Smooth muscle cell (in vitro differentiated cells): ENCODE data around the gene KCND2. TPM values are rescaled to one million over a fixed set of nuclear protein-coding genes. Genes with fewer than 3 reads are reported as not detected.

Experiments used
- DNase-seq: peaks from one replicate; lab custom pipeline; 2025; ENCODE audit not compliant: unreplicated experiment; lab: John Stamatoyannopoulos, UW
- H2AFZ ChIP-seq: fragments of 200-600 bp; sonication (generic); 2 replicates; pipeline ENCODE4 v1.6.0; 2016; ENCODE audit warnings: antibody characterized with exemption, low read depth, mild to moderate bottlenecking
- H3F3A ChIP-seq: fragments of 200-600 bp; sonication (generic); 2 replicates; pipeline ENCODE4 v1.6.0; 2017; ENCODE audit warnings: antibody characterized with exemption, low read depth
- H3K27ac ChIP-seq: fragments of 200-600 bp; sonication (generic); 2 replicates; pipeline ENCODE4 v1.5.1; 2016; ENCODE audit warnings: low read depth, mild to moderate bottlenecking
- H3K27me3 ChIP-seq: fragments of 200-600 bp; sonication (generic); 2 replicates; pipeline ENCODE4 v1.6.1; 2016; ENCODE audit warnings: low read depth, mild to moderate bottlenecking
- H3K36me3 ChIP-seq: fragments of 200-600 bp; sonication (generic); 2 replicates; pipeline ENCODE4 v1.5.1; 2016; ENCODE audit warnings: low read depth
- H3K4me1 ChIP-seq: fragments of 200-600 bp; sonication (generic); 2 replicates; pipeline ENCODE4 v1.5.1; 2016; ENCODE audit warnings: low read depth
- H3K4me2 ChIP-seq: fragments of 200-600 bp; sonication (generic); 2 replicates; pipeline ENCODE4 v1.6.0; 2016; ENCODE audit warnings: mild to moderate bottlenecking
- H3K4me3 ChIP-seq: fragments of 200-600 bp; sonication (generic); 2 replicates; pipeline ENCODE4 v1.5.1; 2016; ENCODE audit warnings: mild to moderate bottlenecking
- H3K79me2 ChIP-seq: fragments of 200-600 bp; sonication (generic); 2 replicates; pipeline ENCODE4 v1.6.0; 2016; ENCODE audit warnings: low read depth, mild to moderate bottlenecking
- H3K9ac ChIP-seq: fragments of 200-600 bp; sonication (generic); 2 replicates; pipeline ENCODE4 v1.6.0; 2016; ENCODE audit warnings: low read depth
- H3K9me3 ChIP-seq: fragments of 200-600 bp; sonication (generic); replicated peaks from 2 replicates; pipeline ENCODE4 v1.5.1; 2016; ENCODE audit warnings: low read depth
- H4K20me1 ChIP-seq: fragments of 200-600 bp; sonication (generic); 2 replicates; pipeline ENCODE4 v1.6.0; 2016; ENCODE audit warnings: low read depth
- CTCF ChIP-seq: fragments of 200-600 bp; sonication (generic); IDR thresholded peaks from 2 replicates; pipeline ENCODE4 v1.5.1; 2017; ENCODE audit warnings: borderline replicate concordance, mild to moderate bottlenecking, antibody characterized with exemption; ENCODE audit not compliant: insufficient read depth, poor library complexity, severe bottlenecking
- WGBS: methylation state at CpG from one replicate; pipeline ENCODE4 v1.1.7; 2016; ENCODE audit warnings: low lambda C conversion rate; 5-methylcytosine and 5-hydroxymethylcytosine counted together
- polyA plus RNA-seq: library from polyadenylated mRNA; unstranded; fragments of >200 nt; fragmentation: Nextera tagmentation; extraction: Ambion mirVana; gene quantifications from 2 replicates; pipeline ENCODE4 v1.2.1, GENCODE V29; 2016
- total RNA-seq: library from RNA; depleted of rRNA; stranded (reverse); fragments of >200 nt; gene quantifications from 2 replicates; pipeline ENCODE4 v1.2.3, GENCODE V29; 2014

The KCND2 gene
- total and polyA plus RNA-seq, 2 experiments from 2014 or later = 1.6 to 2.9 TPM

- no peak overlapping the region for H3K4me3 ChIP-seq
- 66% methylated on average over 1 of the region's 1 CpG for WGBS
- H2AFZ ChIP-seq = no peak overlapping the region
- H3K79me2 ChIP-seq = no peaks in the 10 kb centered on the region
- no peak for TF ChIP-seq CTCF
- H3K27me3 ChIP-seq = no peaks in the 10 kb centered on the region
- H3K4me2 ChIP-seq = no peak overlapping the region
- no peak overlapping the region for H3K27ac ChIP-seq
- no peaks in the 10 kb centered on the region for H3K9me3 ChIP-seq
- no peak overlapping the region for H3K9ac ChIP-seq
- DNase-seq = no peak
- no peaks in the 10 kb centered on the region for H3F3A ChIP-seq
- H3K4me1 ChIP-seq = no peaks in the 10 kb centered on the region
- H3K36me3 ChIP-seq = no peaks in the 10 kb centered on the region
- no peaks in the 10 kb centered on the region for H4K20me1 ChIP-seq
Measured at GRCh38 chr7:120550494-120551048, 277.6 kb downstream of the KCND2 start.

GRCh38 chr7:120553491-120553890 lies 280.5 kb downstream of the KCND2 start:
- Histone ChIP-seq H3K36me3 (no peaks in the 10 kb centered on the region), H3F3A (no peaks in the 10 kb centered on the region), H4K20me1 (no peaks in the 10 kb centered on the region), H2AFZ (no peak overlapping the region), H3K27me3 (no peaks in the 10 kb centered on the region), H3K79me2 (no peaks in the 10 kb centered on the region), H3K4me2 (no peak overlapping the region), H3K4me1 (no peaks in the 10 kb centered on the region), H3K9me3 (no peaks in the 10 kb centered on the region), H3K9ac (no peak overlapping the region), H3K4me3 (no peak overlapping the region), H3K27ac (no peak overlapping the region)
- WGBS = 0% methylated on average over 1 of the region's 1 CpG
- no peak for TF ChIP-seq CTCF
- DNase-seq = no peak

- Histone ChIP-seq H3K79me2 (no peaks in the 10 kb centered on the region), H3K27ac (no peak overlapping the region), H3F3A (no peaks in the 10 kb centered on the region)
Measured at GRCh38 chr7:120554960-120555571, 282.1 kb downstream of the KCND2 start.

More at GRCh38 chr7:120554960-120555571, 282.1 kb downstream of the KCND2 start:
- no peak overlapping the region for H3K9ac ChIP-seq
- no peaks in the 10 kb centered on the region for H3K36me3 ChIP-seq
- H3K9me3 ChIP-seq = no peaks in the 10 kb centered on the region
- DNase-seq = no peak
- no peak overlapping the region for H2AFZ ChIP-seq
- H3K4me3 ChIP-seq = no peak overlapping the region
- no peak overlapping the region for H3K4me2 ChIP-seq
- peak; percentile 88 for TF ChIP-seq CTCF
- H3K4me1 ChIP-seq = no peaks in the 10 kb centered on the region
- H4K20me1 ChIP-seq = no peaks in the 10 kb centered on the region
- H3K27me3 ChIP-seq = no peaks in the 10 kb centered on the region
